ENCODE results near the gene JUP.

The JUP gene

GRCh38 chr17:41769985-41770384 lies 16.5 kb downstream of the JUP start:
- TF ChIP-seq CTCF (IDR thresholded peaks at IDR 0.05; ENCODE audit: low read depth, low read length) = no peak
- no peak overlapping the region for H3K4me3 ChIP-seq (ENCODE audit: low read depth, low read length)

- TF ChIP-seq CTCF (IDR thresholded peaks at IDR 0.05; ENCODE audit: low read depth, low read length) = no peak
- no peak overlapping the region for H3K4me3 ChIP-seq (ENCODE audit: low read depth, low read length)
Measured at GRCh38 chr17:41769346-41769862, 17.1 kb downstream of the JUP start.

GRCh38 chr17:41768682-41769288 lies 17.7 kb downstream of the JUP start:
- H3K4me3 ChIP-seq (ENCODE audit: low read depth, low read length) = no peak overlapping the region
- TF ChIP-seq CTCF (IDR thresholded peaks at IDR 0.05; ENCODE audit: low read depth, low read length) = no peak

GRCh38 chr17:41767324-41768042 lies 19.0 kb downstream of the JUP start:
- H3K4me3 ChIP-seq (ENCODE audit: low read depth, low read length) = no peak overlapping the region
- TF ChIP-seq CTCF (IDR thresholded peaks at IDR 0.05; ENCODE audit: low read depth, low read length) = no peak

GRCh38 chr17:41766135-41766534 lies 20.4 kb downstream of the JUP start:
- H3K4me3 ChIP-seq (ENCODE audit: low read depth, low read length) = no peak overlapping the region
- TF ChIP-seq CTCF (IDR thresholded peaks at IDR 0.05; ENCODE audit: low read depth, low read length) = no peak

GRCh38 chr17:41763327-41763726 lies 23.2 kb downstream of the JUP start:
- no peak for TF ChIP-seq CTCF (IDR thresholded peaks at IDR 0.05; ENCODE audit: low read depth, low read length)
- no peak overlapping the region for H3K4me3 ChIP-seq (ENCODE audit: low read depth, low read length)

- no peak overlapping the region for H3K4me3 ChIP-seq (ENCODE audit: low read depth, low read length)
- TF ChIP-seq CTCF (IDR thresholded peaks at IDR 0.05; ENCODE audit: low read depth, low read length) = no peak
Measured at GRCh38 chr17:41762841-41763240, 23.7 kb downstream of the JUP start.
